HFF-Myc (cell line): ENCODE results near the gene CELF2.

Experiments used
- DNase-seq: peaks from one replicate; pipeline ENCODE4 v3.0.0-alpha.2; 2011; ENCODE audit warnings: low read depth; ENCODE audit errors: extremely low read depth
- H3K4me3 ChIP-seq: replicated peaks from 2 replicates; pipeline ENCODE4 v1.5.1; 2011; ENCODE audit warnings: low read depth, mild to moderate bottlenecking, control low read depth, low read length
- TF ChIP-seq, protein P1 (sequence below): IDR thresholded peaks from 2 replicates; pipeline ENCODE4 v1.5.1; 2012; ENCODE audit warnings: mild to moderate bottlenecking, low read depth, low read length, control low read depth; ENCODE audit errors: missing control alignments

Gene CELF2

GRCh38 chr10:11240641-11241040, 223.0 kb downstream of the CELF2 start:
- TF ChIP-seq, protein P1, sequence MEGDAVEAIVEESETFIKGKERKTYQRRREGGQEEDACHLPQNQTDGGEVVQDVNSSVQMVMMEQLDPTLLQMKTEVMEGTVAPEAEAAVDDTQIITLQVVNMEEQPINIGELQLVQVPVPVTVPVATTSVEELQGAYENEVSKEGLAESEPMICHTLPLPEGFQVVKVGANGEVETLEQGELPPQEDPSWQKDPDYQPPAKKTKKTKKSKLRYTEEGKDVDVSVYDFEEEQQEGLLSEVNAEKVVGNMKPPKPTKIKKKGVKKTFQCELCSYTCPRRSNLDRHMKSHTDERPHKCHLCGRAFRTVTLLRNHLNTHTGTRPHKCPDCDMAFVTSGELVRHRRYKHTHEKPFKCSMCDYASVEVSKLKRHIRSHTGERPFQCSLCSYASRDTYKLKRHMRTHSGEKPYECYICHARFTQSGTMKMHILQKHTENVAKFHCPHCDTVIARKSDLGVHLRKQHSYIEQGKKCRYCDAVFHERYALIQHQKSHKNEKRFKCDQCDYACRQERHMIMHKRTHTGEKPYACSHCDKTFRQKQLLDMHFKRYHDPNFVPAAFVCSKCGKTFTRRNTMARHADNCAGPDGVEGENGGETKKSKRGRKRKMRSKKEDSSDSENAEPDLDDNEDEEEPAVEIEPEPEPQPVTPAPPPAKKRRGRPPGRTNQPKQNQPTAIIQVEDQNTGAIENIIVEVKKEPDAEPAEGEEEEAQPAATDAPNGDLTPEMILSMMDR: no peak
- no peak for DNase-seq
- no peak overlapping the region for H3K4me3 ChIP-seq

DNA sequence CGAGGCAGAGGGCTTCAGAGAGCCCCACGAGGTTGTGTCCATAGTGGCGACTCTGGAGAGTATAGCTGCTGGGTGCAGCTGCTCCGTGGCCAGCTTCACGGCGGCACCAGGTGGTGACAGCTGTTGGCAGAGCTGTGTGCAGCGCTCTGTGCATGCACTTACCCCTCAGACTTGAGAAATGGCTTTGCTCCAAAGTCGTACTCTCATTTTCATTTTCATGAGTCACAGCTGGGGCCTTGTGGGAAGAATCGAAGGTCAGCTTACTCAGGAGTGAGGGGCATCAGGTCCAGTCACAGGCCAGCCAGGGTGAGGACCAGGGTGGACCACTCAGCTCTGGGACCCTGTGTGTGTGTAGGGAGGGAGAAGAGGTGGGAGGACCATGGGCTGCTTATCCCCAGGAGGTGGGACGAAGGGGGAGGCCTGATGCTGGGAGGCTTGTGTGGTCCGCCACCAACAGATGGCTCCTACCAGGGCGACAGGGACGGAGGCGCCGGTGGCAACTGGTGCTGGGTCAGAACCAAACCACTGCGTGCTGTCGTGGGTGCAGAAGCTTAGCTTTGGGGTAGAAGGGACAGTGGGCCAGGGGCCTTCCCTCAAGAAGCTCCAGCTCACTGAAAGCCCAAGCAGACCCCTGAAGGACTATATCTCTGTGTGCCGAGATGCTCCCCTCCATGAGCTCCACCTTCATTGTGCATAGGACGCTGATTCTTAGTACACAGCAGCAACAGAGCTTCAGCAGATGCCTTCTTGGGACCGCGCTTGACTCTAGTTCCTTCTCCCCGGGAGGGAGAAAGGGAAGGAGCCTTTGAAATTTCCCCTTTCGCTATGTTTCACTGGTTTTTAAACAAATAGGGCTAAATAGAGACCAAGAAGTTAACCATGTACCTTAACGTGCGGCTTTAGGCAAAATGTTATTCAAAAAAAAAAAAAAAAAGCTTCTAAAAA, 225.0 kb downstream of the CELF2 start:
- no peak for DNase-seq
- TF ChIP-seq, protein P1: no peak
- H3K4me3 ChIP-seq: no peak overlapping the region

- no peak for DNase-seq
- no peak overlapping the region for H3K4me3 ChIP-seq
- TF ChIP-seq, protein P1: no peak
Observed at GRCh38 chr10:11243425-11244222, 226.0 kb downstream of the CELF2 start.

DNA sequence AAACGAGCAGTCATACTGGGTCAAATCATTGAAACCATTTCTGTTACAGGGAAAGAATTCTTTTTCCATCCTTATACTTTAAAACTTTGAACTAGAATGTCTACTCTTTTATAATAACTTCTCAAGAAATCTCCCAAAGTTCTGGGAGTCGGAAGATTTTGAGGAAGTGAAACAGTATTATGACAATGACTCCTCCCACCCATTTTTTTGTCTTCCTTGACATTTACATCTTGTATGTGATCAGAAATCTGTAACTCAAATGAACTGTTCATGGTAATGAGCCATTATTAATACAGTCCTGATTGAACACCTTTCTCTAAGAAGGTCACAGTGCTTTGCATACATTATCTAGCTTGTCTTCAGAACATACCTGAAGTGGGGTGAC, 227.4 kb downstream of the CELF2 start:
- DNase-seq: no peak
- TF ChIP-seq, protein P1: no peak
- H3K4me3 ChIP-seq: no peak overlapping the region

DNA sequence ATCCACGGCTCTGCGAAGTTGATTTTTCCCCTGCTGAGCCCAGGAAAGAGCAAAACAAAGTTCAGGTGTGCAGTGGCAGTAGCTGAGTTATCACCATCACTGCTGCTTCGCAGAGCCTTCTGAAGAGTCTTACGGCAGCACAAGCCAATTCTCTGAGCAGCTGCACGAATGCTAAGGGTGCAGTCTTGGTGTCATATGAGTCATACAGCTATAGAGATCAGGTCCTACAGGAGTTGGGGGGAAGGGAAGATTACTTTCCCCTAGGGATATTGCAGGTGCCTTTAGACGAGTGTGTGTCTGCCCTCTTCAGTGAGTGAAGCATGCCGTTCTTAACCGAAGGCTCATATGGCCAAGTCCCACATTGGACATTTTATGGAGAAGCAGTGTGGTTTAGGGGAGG, 227.8 kb downstream of the CELF2 start:
- H3K4me3 ChIP-seq: no peak overlapping the region
- TF ChIP-seq, protein P1: no peak
- DNase-seq: no peak

DNA sequence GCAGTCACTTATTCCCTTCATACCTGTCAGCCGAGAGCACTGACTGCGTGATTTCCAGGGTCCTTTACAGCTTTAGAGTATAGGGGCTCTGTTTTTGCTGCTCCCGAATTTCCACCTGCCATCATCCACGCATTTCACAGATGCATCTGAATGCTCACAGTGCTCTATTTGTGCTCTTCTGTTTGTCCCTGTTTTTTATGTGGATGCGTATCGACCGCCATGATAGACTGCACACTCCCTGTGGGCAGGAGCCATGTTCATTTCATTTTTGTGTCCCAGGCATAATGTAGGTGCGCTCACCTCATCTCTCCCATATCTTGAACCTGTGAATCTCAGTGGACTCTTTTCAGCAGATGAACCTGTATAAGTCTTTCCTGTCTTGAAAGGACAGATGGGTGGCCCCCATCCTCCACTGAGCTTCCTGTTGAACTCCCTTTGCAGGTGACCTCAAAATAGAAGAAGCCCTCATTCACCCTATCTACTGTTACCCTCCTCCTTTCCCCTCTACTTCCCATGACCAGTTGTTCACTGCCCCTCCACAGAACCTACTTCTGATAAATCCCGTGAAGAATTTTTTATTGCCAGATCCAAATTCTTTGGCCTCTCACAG, 228.4 kb downstream of the CELF2 start:
- TF ChIP-seq, protein P1: no peak
- H3K4me3 ChIP-seq: no peak overlapping the region
- no peak for DNase-seq
